Spleen (tissue), 11 donors: Measurements from ENCODE around the gene PDLIM7. TPM values are rescaled to one million over a fixed set of nuclear protein-coding genes. Genes with fewer than 3 reads are reported as not detected.
A peak's percentile ranks its signal among the peaks of the same experiment; 100 is the strongest.

ENCODE experiments used
- DNase-seq: peaks from one replicate; pipeline ENCODE4 v3.0.0-alpha.2; 2020
- H3K27ac ChIP-seq, 8 donors: fragments of 200-600 bp; sonication (generic) in 7 of 8; 1 replicate in 4 of 8; 2 replicates in 4 of 8; pipeline versions ENCODE4 v1.5.0 to v1.8.0; 2016 to 2021; ENCODE audit warnings: inconsistent platforms in 4 of 8, mild to moderate bottlenecking in 4 of 8, moderate library complexity in 1 of 8
- H3K27me3 ChIP-seq, 7 donors: fragments of 200-600 bp; sonication (generic) in 6 of 7; replicated peaks in 1 of 7; 1 replicate in 4 of 7; 2 replicates in 3 of 7; pipeline versions ENCODE4 v1.5.0 to v1.8.0; 2016 to 2021; ENCODE audit warnings: inconsistent platforms in 3 of 7, mild to moderate bottlenecking in 1 of 7
- H3K36me3 ChIP-seq, 6 donors: fragments of 200-600 bp; sonication (generic) in 5 of 6; 1 replicate in 4 of 6; 2 replicates in 2 of 6; pipeline versions ENCODE4 v1.5.0 to v1.8.0; 2016 to 2021; ENCODE audit warnings: inconsistent platforms in 2 of 6
- H3K4me1 ChIP-seq, 6 donors: fragments of 200-600 bp; sonication (generic) in 5 of 6; 1 replicate in 3 of 6; 2 replicates in 3 of 6; pipeline versions ENCODE4 v1.5.0 to v1.8.0; 2016 to 2021; ENCODE audit warnings: inconsistent platforms in 3 of 6
- H3K4me3 ChIP-seq, 8 donors: fragments of 200-600 bp; sonication (generic) in 7 of 8; 1 replicate in 4 of 8; 2 replicates in 4 of 8; pipeline versions ENCODE4 v1.5.0 to v1.8.0; 2016 to 2021; ENCODE audit warnings: inconsistent platforms in 4 of 8, mild to moderate bottlenecking in 4 of 8, moderate library complexity in 2 of 8
- H3K9me3 ChIP-seq, 8 donors: fragments of 200-600 bp; sonication (generic) in 7 of 8; 1 replicate in 4 of 8; 2 replicates in 4 of 8; pipeline versions ENCODE4 v1.5.0 to v1.8.0; 2016 to 2021; ENCODE audit warnings: inconsistent platforms in 4 of 8
- POLR2A ChIP-seq, 3 donors: fragments of 450-650 bp; IDR thresholded peaks; one replicate each; pipeline ENCODE4 v1.5.1; 2017; ENCODE audit warnings: antibody characterized with exemption in 3 of 3, mild to moderate bottlenecking in 1 of 3
- POLR2AphosphoS5 ChIP-seq, 3 donors: sonication (generic); formaldehyde crosslinking; IDR thresholded peaks; one replicate each; pipeline ENCODE4 v1.5.1; 2017; ENCODE audit warnings: antibody characterized with exemption in 3 of 3
- WGBS, 5 donors: extraction: QIAGEN DNeasy Blood & Tissue Kit in 3 of 5; methylation state at CpG; one replicate each; pipeline versions ENCODE4 v1.1.5 to v1.1.7; 2013 to 2018; 5-methylcytosine and 5-hydroxymethylcytosine counted together
- intact Hi-C: fragments of 100-400 bp; cut with DNase I; formaldehyde crosslinking; loops from one replicate; pipeline ENCODE4 v1.15.0; 2023; ENCODE audit warnings: low total_unique reads
- polyA plus RNA-seq, 3 donors: library from polyadenylated mRNA; stranded (reverse); fragments of 200-250 nt; gene quantifications; one replicate each; pipeline ENCODE4 v1.2.1, GENCODE V29; 2013
- total RNA-seq, 7 donors: library from RNA; depleted of rRNA in 3 of 7; stranded (reverse); fragments of >200 nt in 3 of 7; fragmentation: NEBNext Ultra II Directional in 4 of 7; extraction: Animal tissue kit (Norgen Biotek cat#: 25700) in 4 of 7; gene quantifications; one replicate each; pipeline versions ENCODE4 v1.1.0 to v1.2.1, GENCODE V29; 2016 to 2021
- TF ChIP-seq, protein P1 (sequence below), 11 experiments: fragments of 200-600 bp in 7 of 11; fragments of 450-650 bp in 4 of 11; sonication (generic) in 4 of 11; IDR thresholded peaks in 8 of 11; conservative IDR thresholded peaks in 3 of 11; 1 replicate in 7 of 11; 2 replicates in 4 of 11; pipeline versions ENCODE4 v1.4.0 to v1.8.0; 2016 to 2021; ENCODE audit warnings: antibody characterized with exemption in 11 of 11, inconsistent platforms in 4 of 11, mild to moderate bottlenecking in 1 of 11
- donor health status: healthy with polysubstance abuse.
- donor health status: DM: no; HTN: no; CAD: no; lungs with moderate emphysema.
- donor health status: DM: no; HTN: no; CAD: no.
- donor health status: Bipolar disorder and iron deficiency.
- donor health status: healthy.
- donor health status: DM: no; HTN: no; CAD: no.
- donor health status: DM: yes; HTN: yes; CAD: no.

Gene PDLIM7
- total and polyA plus RNA-seq, 10 donors, result 42.5 to 220 (median 85.1) TPM

DNA sequence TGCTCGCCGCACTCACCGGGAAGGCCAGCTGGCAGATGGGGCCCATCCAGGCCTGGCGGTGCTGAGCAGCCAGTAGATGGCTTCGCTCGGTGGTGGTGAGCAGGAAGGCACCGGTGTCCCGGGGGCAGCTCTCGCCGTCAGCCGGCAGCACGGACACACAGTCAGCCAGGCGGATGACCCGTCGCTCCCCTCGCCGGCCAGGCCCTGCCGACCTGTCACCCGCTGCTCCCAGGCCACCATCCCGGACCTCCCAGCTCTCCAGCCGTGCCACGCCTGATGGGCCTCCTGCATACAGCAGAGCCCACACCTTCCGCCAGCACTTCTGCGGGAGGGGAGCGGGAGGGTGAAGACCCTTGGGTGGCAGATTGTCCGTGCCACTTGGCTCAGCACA is 10.8 kb upstream of the PDLIM7 start:
- Histone ChIP-seq H3K4me3 (peak overlapping the region; percentile 38 to 86 (median 54)), H3K4me1 (peaks cover 0 to 94% (median 49%) of the 10 kb centered on the region in 6 donors), H3K36me3 (peaks cover 0 to 84% (median 51%) of the 10 kb centered on the region in 6 donors), H3K27ac (peak overlapping the region in 7 of 8 donors; percentile 85 to 99 (median 93)), H3K27me3 (no peaks in the 10 kb centered on the region), H3K9me3 (no peaks in the 10 kb centered on the region)
- intact Hi-C loops, result no loop called here
- TF ChIP-seq, protein P1, sequence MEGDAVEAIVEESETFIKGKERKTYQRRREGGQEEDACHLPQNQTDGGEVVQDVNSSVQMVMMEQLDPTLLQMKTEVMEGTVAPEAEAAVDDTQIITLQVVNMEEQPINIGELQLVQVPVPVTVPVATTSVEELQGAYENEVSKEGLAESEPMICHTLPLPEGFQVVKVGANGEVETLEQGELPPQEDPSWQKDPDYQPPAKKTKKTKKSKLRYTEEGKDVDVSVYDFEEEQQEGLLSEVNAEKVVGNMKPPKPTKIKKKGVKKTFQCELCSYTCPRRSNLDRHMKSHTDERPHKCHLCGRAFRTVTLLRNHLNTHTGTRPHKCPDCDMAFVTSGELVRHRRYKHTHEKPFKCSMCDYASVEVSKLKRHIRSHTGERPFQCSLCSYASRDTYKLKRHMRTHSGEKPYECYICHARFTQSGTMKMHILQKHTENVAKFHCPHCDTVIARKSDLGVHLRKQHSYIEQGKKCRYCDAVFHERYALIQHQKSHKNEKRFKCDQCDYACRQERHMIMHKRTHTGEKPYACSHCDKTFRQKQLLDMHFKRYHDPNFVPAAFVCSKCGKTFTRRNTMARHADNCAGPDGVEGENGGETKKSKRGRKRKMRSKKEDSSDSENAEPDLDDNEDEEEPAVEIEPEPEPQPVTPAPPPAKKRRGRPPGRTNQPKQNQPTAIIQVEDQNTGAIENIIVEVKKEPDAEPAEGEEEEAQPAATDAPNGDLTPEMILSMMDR (IDR thresholded peaks at IDR 0.05 in 8 of 11, conservative IDR thresholded peaks at IDR 0.05 in 3 of 11), result peak in 1 of 11 experiments; percentile 2
- no peak for TF ChIP-seq POLR2A (IDR thresholded peaks at IDR 0.05)
- TF ChIP-seq POLR2AphosphoS5 (IDR thresholded peaks at IDR 0.05), result peak in 1 of 3 donors; percentile 17
- DNase-seq, result peak; percentile 88
- WGBS, 5 donors, result 30 to 62% (median 39%) methylated on average over 4 to 26 of the region's 26 CpGs

GRCh38 chr5:177507596-177508220 is 10.3 kb upstream of the PDLIM7 start:
- Histone ChIP-seq H3K27ac (peak overlapping the region in 7 of 8 donors; percentile 85 to 99 (median 93)), H3K9me3 (no peaks in the 10 kb centered on the region), H3K4me3 (peak overlapping the region; percentile 38 to 86 (median 54)), H3K27me3 (no peaks in the 10 kb centered on the region), H3K4me1 (peaks cover 0 to 100% (median 54%) of the 10 kb centered on the region in 6 donors), H3K36me3 (peaks cover 0 to 84% (median 48%) of the 10 kb centered on the region in 6 donors)
- TF ChIP-seq POLR2A (IDR thresholded peaks at IDR 0.05), result no peak
- TF ChIP-seq, protein P1 (IDR thresholded peaks at IDR 0.05 in 8 of 11, conservative IDR thresholded peaks at IDR 0.05 in 3 of 11), result peak in 7 of 11 experiments; percentile 4 to 53 (median 24)
- peak in 2 of 3 donors; percentile 5 to 68 for TF ChIP-seq POLR2AphosphoS5 (IDR thresholded peaks at IDR 0.05)
- intact Hi-C loops, result no loop called here
- peak; percentile 87 for DNase-seq
- WGBS, 5 donors, result 31 to 50% (median 44%) methylated on average over 13 to 17 of the region's 17 CpGs

DNA sequence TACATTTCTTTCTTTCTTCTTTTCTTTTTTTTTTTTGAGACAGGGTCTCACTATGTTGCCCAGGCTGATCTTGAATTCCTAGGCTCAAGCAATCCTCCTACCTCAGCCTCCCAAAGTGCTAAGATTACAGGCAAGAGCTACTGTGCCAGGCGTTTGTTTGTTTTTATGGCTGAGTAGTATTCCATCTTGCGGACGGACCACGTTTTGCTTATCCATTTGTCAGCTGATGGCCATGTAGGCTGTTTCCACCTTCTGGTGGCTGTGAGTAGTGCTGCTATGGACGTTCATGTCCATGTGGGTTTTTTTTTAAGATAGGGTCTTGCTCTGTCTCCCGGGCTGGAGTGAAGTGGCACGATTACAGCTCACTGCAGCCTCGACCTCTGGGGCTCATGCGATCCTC is 9.8 kb upstream of the PDLIM7 start:
- no peak for DNase-seq
- Histone ChIP-seq H3K9me3 (no peaks in the 10 kb centered on the region), H3K36me3 (peaks cover 0 to 84% (median 45%) of the 10 kb centered on the region in 6 donors), H3K4me1 (peaks cover 5 to 100% (median 60%) of the 10 kb centered on the region in 6 donors), H3K27ac (peak overlapping the region in 4 of 8 donors; percentile 93 to 99 (median 96)), H3K4me3 (peak overlapping the region in 7 of 8 donors; percentile 51 to 86 (median 55)), H3K27me3 (no peaks in the 10 kb centered on the region)
- intact Hi-C loops, result no loop called here
- 74 to 82% (median 79%) methylated on average over 9 of the region's 9 CpGs for WGBS, 5 donors
- TF ChIP-seq POLR2AphosphoS5 (IDR thresholded peaks at IDR 0.05) (no peak), POLR2A (IDR thresholded peaks at IDR 0.05) (no peak)
- TF ChIP-seq, protein P1 (IDR thresholded peaks at IDR 0.05 in 8 of 11, conservative IDR thresholded peaks at IDR 0.05 in 3 of 11), result peak in 2 of 11 experiments; percentile 9 to 19

- intact Hi-C loops, result no loop called here
- Histone ChIP-seq H3K27me3 (no peaks in the 10 kb centered on the region), H3K4me1 (peaks cover 14 to 100% (median 61%) of the 10 kb centered on the region in 6 donors), H3K9me3 (no peaks in the 10 kb centered on the region), H3K36me3 (peaks cover 0 to 71% (median 27%) of the 10 kb centered on the region in 6 donors), H3K27ac (no peak overlapping the region), H3K4me3 (no peak overlapping the region)
- TF ChIP-seq POLR2AphosphoS5 (IDR thresholded peaks at IDR 0.05) (no peak), POLR2A (IDR thresholded peaks at IDR 0.05) (no peak)
- TF ChIP-seq, protein P1 (IDR thresholded peaks at IDR 0.05 in 8 of 11, conservative IDR thresholded peaks at IDR 0.05 in 3 of 11), result no peak
- 93 to 100% (median 95%) methylated on average over 3 to 4 of the region's 4 CpGs for WGBS, 5 donors
- DNase-seq, result peak; percentile 68
Measured at GRCh38 chr5:177505075-177505474, 7.7 kb upstream of the PDLIM7 start.
